HG02981 (cell line): ENCODE data around the gene ZNF441.
A peak's percentile ranks its signal among the peaks of the same experiment; 100 is the strongest.
"Not testable (repeated sequence)": the region's sequence is repeated elsewhere in the genome, so short reads cannot be mapped to it uniquely, and the experiment has no call there.

Experiments
- ATAC-seq: cut with Tn5 transposase; IDR thresholded peaks from one replicate; pipeline ENCODE4 v1.9.1; 2021; ENCODE audit warnings: mild to moderate bottlenecking, moderate library complexity; ENCODE audit not compliant: unreplicated experiment

Gene ZNF441

DNA sequence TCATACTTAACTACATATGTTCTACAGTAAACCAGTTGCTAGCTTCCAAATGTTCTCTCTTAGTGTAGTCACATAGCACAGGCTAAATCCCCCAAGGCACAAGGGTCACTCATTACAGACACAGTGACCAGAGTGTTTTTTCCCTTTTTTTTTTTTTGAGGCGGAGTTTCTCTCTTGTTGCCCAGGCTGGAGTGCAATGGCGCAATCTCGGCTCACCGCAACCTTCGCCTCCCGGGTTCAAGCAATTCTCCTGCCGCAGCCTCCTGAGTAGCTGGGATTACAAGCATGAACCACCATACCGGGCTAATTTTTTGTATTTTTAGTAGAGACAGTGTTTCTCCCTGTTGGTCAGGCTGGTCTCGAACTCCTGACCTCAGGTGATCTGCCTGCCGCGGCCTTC, 9.9 kb downstream of the ZNF441 start:
- not testable (repeated sequence) for ATAC-seq

DNA sequence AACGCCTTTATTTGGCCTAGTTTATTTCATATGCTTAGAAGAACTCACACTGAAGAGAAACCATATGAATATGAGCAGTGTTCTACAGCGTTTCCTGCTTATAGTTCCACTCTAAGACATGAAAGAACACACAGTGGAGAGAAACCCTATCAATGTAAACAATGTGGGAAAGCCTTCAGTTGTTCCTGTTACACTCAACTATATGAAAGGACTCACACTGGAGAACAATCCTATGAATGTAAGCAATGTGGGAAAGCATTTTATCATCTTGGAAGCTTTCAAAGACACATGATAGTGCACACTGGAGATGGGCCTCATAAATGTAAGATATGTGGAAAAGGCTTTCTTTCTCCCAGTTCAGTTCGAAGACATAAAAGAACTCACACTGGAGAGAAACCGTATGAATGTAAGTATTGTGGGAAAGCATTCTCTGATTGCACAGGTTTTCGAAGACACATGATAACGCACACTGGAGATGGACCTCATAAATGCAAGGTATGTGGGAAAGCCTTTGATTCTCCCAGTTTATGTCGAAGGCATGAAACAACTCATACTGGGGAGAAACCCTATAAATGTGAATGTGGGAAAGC, 13.7 kb downstream of the ZNF441 start:
- no peak for ATAC-seq

DNA sequence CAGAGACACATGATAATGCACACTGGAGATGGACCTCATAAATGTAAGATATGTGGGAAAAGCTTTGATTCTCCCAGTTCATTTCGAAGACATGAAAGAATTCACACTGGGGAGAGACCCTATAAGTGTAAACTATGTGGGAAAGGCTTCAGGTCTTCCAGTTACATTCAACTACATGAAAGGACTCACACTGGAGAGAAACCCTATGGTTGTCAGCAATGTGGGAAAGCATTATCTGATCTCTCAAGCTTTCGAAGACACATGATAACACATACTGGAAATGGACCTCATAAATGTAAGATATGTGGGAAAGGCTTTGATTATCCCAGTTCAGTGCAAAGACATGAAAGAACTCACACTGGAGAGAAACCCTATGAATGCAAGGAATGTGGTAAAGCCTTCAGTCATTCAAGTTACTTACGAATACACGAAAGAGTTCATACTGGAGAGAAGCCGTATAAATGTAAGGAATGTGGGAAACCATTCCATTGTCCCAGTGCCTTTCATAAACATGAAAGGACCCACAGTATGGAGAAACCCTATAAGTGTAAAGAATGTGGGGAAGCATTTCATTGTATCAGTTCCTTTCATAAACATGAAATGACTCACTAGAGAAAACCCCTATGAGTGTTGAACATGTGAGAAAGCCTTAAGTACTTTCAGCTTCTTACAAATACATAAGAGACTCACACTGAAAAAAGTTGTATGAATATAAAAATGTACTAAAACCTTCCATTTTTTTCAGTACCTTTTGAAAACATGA, 14.7 kb downstream of the ZNF441 start:
- ATAC-seq = no peak

DNA sequence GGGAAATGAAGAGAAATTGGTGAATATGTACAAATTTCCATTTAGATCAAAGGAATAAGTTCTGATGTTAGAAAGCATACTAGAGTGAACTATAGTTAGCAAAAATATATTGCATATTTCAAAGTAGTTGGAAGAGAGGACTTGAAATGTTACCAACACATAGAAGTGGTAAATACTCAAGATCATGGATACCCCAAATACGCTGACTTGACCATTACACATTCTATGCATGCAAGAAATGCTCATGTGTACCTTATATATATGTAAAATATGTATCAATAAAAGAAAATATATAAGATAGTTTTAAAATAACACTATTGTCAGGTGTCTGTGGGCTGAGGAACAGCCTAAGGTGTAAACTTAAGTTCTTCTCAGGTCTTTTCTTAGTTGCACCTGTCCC, 17.0 kb downstream of the ZNF441 start:
- no peak for ATAC-seq

DNA sequence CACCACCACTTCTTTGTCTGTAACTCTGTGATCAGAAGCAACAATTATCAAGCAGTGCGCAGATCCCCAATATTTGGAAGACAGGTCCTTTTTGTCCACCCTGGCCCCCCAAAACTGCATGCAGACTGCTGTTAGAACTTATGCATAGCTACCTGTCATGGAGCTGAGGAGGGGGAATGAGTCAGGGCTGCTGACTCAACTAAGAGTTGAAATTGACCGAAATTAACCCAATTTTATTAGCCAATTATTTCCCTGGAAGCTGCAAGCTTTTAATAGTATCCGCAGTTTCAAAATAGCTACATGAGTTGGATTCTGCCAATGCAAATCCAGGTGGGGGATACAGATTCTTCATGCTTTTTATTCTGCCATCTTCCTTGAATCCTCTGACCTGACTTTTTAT, 17.6 kb downstream of the ZNF441 start:
- ATAC-seq = no peak

DNA sequence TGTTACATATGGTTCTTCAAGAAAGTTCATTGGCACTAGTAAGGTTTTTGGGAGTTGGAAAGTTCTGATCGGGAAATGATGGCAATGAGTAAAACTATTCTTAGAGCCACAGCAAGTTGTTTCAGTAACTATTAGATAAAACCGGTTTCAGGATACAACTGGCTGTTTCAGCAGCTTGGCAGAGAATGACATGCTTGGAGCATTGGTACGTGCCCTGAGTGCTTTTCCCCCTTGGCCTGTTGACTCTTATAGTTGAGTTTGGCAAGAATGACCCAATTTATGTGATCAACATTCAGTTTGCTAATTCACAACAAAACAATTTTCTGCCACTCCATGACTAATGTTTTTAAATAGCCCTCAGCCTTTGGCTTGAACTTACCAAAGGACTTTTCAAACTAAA, 20.7 kb downstream of the ZNF441 start:
- no peak for ATAC-seq

DNA sequence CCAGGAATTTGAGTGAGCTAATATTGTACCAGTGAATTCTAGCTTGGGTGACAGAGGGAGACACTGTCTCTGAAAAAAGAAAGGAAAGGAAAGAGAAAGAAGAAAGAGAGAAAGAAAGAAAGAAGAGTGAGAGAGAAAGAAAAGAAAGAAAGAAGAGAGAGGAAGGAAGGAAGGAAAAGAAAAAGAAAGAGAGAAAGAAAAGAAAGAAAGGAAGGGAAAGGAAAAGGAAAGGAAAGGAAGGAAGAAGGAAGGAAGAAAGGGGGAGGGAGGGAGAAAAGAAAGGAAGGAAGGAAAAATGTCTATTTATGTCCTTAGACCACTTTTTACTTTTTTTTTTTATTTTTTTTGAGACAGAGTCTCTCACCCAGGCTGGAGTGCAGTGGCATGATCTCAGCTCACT, 26.1 kb downstream of the ZNF441 start:
- ATAC-seq = no peak

DNA sequence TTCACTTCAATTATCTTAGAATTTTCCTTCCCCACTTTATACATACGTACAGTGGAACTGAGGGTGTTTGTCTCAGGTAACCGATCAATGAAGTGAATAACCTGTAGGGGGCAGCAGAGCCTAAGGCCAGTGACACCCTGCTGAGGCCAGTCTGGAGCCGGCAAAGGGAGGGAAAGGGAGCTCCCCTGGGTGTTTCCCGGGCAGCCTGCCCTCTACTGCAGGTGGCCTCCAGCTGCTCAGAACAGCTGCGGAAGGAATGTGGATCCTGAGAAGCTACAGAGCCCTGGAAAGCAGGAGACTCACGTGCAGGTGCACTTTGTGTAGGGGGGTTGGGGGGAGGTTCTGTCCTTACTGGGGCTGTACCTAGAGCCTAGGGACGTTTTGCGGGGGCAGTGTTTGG, 30.7 kb downstream of the ZNF441 start:
- ATAC-seq = no peak

DNA sequence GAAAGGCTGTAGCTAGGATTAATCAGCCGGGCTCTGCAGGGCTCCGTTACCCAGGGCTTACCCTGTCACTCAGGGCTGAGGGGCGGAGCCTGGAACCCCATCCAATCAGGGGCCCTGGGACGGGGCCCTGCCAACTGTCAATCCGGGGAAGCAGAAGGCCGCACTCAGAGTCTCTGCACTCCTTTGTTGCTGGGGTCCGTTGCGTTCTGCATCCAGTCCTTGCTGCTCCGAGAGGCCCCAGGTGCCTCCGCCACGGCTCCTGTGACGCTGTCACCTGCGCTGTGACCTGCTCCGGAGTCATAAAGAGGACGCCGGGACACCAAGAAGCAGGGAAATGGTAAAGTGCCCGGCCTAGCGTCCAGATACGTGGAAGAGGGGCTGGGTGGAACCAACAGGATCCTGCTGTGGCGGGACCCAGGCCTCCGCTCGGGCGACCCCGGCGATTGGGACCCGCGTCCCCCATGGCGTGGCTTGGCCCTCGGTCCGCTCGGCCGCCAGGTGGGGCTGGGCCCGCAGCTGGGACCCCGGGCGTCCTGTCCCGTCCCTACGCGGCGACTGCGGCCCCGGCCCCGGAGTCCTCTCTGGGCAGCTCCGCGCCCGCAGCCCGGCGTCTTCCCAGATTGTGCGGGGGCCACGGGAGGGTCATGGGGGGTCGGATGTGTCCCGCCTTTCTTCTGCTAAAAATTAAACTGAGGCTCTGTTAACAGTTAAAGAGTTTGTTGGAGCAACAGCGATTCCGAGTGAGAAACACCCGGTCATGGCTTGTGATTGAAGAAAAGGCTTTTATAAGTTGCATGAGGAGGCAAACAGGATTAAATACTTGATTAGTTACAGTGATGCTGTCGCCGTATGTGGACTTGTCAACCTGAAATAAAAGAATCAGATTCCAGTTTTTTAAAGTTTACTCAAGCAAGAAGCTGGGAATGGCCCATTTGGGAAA, 31.9 kb downstream of the ZNF441 start, which contains the start of gene ZNF491:
ZNF491 (plus strand) TSS at position 133 of the 940 bp plus-strand sequence. CDS start 7,431 bp downstream, outside the sequence.
- ATAC-seq = peak; percentile 95

DNA sequence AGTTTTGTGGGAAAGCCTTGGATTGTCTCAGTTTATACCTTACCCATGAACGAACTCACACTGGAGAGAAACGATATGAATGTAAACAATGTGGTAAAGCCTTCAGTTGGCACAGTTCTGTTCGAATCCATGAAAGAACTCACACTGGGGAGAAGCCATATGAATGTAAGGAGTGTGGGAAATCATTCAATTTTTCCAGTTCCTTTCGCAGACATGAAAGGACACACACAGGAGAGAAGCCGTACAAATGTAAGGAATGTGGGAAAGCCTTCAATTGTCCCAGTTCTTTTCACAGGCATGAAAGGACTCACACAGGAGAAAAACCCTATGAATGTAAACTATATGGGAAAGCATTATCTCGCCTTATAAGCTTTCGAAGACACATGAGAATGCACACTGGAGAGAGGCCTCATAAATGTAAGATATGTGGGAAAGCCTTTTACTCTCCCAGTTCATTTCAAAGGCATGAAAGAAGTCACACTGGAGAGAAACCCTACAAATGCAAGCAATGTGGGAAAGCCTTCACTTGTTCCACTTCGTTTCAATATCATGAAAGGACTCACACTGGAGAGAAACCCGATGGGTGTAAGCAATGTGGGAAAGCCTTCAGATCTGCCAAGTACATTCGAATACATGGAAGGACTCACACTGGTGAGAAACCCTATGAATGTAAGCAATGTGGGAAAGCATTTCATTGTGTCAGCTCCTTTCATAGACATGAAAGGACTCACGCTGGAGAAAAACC, 39.7 kb downstream of the ZNF441 start:
- no peak for ATAC-seq

DNA sequence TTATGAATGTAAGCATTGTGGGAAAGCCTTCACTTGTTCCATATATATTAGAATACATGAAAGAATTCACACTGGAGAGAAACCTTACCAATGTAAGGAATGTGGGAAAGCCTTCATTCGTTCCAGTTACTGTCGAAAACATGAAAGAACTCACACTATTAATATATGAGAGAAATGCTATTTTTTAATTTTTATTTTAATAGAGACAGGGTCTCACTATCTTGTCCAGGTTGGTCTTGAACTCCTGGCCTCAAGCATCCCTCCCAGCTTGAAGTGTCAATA, 40.2 kb downstream of the ZNF441 start:
- ATAC-seq = no peak

DNA sequence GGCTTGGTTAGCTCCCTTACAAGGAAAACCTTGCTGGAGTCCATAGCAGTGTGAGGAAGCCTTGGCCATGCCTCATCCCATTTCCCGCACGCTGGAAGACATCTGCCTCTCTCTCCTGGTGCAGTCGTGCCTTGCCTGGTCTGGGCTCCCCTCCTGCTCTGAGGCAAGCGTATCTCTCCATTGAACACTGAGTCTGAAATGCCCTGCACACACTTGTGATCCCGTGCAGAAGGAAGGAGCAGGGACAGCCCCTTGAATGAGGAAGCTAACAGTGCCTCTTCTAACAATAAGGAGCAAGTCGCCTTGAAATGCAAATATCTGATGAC, 46.9 kb downstream of the ZNF441 start:
- peak; percentile 14 for ATAC-seq

DNA sequence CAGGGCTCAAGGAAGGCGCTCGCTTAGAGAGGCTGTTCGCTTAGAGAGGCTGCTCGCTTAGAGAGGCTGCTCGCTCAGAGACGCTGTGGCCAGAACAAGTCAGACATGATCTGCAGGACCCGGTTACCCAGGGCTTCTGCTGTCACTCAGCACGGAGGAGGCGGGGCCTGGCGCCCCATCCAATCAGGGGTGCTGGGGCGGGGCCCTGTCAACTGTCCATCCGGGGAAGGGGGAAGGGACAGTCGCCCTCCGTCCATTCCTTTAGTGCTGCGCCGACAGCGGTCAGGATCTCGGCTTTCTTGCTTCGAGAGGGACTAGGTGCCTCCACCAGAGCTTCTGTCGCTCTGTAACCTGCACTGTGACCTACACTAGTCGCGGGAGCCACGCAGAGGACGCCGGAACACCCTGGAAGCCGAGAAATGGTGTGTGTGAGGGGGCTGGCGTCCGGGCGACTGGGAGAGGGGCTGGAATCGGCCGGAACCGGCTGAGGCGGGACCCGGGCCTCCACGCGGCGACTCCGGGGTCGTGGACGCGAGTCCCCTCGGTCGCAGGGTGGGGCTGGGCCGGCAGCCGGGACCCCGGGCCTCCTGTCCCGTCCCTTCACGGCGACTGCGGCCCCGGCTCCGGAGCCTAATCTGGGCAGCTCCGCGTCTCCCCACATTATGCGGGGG, 47.4 kb downstream of the ZNF441 start, which contains the start of gene ZNF440:
ZNF440 (plus strand) TSS at position 245 of the 671 bp plus-strand sequence; CDS start at position 420, 175 bp downstream.
- peak; percentile 98 for ATAC-seq

DNA sequence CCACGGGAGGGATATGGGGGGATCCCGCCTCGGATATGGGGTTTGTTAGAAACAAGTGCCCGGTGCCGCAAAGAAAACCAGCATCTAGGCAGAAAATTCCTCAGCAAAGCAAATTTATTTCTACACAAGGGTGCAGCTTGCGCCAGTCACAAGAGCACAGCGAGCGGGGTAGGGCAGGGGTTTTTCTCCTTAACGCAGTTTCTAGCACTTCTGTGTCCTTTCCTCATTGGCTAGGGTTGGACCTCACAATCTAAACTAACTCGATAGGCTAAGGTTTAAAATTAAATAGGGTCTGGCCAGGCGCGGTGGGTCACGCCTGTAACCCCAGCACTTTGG, 47.9 kb downstream of the ZNF441 start:
- no peak for ATAC-seq

DNA sequence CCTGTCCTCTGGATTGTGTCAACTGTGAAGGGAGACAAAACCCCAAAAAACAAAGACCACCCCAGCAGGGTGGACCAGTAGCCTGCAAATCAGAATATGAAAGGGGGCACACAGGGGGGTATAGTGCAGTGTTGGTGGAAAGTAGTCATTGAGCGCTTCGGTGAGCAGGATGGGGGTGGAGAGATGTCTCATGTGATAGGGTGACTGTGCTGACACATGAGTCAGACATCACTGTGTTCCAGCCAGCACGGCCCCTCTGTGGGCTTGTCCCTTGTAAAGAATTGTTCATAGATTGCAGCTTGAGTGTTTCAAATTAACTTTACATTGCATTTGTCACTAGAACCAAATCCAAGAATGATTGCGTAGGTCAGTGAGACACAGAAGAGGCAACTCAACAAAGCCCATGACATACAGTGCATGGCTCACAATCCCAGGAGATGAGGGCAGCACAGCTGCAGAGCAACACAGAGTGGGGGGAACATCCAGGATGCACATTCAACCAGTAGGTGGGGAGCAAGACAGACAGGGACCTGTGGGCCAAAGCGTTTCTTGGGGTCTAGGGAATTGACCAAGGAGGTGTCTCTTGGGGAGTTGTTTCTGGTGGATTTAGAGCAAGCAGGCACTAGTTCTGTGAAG, 54.8 kb downstream of the ZNF441 start:
- no peak for ATAC-seq

DNA sequence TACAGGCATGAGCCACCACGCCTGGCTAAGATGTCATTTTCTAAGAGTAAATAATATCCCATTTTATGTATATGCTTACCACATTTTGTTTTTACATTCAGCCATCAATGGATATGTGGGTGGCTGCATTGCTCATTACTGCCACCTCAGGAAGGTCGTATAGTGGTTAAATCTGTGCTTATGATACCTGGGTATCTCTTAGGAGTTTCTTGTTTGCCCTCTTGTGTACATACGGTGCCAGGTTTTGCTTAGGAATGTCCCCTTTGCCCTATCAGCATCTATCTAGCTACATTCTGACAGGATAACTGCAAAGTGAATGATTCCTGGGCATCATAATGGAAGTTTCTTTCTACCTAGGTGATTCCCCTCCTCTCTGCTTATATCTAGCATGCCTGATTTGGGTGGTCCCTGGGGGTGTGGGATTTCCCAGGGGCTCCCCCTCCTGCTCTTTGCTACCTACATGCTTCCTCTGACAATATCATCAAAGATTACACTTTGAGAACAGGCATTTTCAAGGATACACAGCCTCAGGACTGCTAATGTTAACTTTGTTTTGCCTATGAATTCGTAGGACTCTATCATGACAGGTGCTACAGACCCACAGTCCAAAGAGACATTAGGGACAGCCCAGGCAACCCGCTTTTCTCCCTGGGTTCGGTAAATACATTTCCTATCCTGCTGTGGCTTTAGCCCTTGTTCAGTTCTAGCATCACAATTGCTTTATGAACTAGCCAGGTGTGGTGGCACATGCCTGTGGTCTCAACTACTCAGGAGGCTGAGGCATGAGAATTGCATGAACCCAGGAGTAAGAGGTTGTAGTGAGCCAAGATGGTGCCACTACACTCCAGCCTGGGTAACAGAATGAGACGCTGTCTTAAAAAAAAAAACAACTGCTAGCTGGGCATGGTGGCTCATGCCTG, 62.4 kb downstream of the ZNF441 start:
- not testable (repeated sequence) for ATAC-seq

DNA sequence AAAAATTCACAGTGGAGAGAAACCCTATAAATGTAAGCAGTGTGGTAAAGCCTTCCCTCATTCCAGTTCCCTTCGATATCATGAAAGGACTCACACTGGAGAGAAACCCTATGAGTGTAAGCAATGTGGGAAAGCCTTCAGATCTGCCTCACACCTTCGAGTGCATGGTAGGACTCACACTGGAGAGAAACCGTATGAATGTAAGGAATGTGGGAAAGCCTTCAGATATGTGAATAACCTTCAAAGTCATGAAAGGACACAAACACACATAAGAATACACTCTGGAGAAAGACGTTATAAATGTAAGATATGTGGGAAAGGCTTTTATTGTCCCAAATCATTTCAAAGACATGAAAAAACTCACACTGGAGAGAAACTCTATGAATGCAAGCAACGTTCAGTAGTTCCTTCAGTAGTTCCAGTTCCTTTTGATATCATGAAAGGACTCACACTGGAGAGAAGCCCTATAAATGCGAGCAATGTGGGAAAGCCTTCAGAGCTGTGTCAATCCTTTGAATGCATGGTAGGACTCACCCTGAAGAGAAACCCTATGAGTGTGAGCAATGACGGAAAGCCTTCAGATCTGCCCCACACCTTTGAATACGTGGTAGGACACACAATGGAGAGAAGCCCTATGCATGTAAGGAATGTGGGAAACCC, 65.6 kb downstream of the ZNF441 start:
- no peak for ATAC-seq

DNA sequence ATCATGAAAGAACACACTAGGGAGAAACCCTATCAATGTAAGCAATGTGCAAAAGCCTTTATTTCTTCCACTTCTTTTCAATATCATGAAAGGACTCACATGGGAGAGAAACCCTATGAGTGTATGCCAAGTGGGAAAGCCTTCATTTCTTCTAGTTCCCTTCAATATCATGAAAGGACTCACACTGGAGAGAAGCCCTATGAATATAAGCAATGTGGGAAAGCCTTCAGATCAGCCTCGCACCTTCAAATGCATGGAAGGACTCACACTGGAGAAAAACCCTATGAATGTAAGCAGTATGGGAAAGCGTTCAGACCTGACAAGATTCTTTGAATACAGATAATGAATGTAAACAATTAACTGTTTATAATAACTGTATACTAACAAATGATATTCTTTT, 66.7 kb downstream of the ZNF441 start:
- ATAC-seq = no peak
